ENCODE measurements around the gene TMEM39B.
"Not testable (repeated sequence)": the region's sequence is repeated elsewhere in the genome, so short reads cannot be mapped to it uniquely, and the experiment has no call there.

Gene TMEM39B

DNA sequence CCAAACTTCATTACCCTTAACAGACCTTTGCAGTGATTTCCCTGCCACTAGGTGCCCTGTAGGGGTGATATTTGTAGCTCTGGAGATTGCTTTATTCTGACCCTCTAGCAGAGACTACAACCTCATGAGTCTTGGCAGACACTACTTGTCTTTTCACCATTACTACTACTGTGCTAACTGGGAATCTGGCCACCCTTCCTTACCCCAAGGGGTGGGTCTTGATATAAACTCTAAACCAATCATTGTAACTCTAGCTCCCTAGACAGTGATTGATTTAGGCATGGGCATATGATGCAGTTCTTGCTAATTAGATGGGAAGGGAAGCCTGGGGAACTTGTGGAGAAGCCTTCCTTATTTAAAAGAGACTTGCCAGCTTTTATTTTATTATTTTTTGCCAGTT is 39.0 kb downstream of the TMEM39B start:
- no peak for DNase-seq (ENCODE audit: low read depth in 2 of 2)

GRCh38 chr1:32112806-32113375 is 40.2 kb downstream of the TMEM39B start:
- no peak for DNase-seq (ENCODE audit: low read depth in 2 of 2)

DNA sequence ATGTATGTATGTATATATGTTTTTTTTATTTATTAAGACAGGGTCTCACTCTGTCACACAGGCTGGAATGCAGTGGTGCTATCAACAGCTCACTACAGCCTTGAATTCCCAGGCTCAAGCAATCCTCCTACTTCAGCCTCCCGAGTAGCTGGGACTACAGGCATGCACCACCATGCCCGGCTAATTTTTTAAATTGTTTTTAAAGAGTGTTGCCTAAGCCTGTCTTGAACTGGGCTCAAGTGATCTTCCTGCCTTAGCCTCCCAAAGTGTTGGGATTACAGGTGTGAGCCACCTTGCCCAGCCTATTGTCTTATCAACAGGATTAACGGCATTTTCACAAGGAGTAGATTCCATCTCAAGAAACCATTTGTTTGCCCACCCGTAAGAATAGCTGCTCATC is 40.7 kb downstream of the TMEM39B start:
- not testable (repeated sequence) for DNase-seq (ENCODE audit: low read depth in 2 of 2)

DNA sequence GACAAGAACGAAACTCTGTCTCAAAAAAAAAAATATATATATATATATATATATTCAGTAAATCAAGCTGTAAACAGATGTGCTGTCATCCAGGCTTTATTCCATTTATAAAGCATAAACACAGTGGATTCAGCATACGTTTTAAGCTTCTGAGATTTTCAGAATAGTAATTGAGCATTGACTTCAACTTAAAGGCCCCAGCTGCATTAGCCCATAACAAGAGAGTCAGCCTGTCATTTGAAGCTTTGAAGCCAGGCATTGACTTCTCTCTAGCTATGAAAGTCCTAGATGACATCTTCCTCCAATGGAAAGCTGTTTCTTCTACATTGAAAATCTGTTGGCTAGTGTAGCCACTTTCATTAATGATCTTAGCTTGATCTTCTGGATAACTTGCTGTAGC is 41.7 kb downstream of the TMEM39B start:
- no peak for DNase-seq (ENCODE audit: low read depth in 2 of 2)

- DNase-seq (ENCODE audit: low read depth in 2 of 2) = no peak
Observed at GRCh38 chr1:32115496-32115895, 42.8 kb downstream of the TMEM39B start.

DNA sequence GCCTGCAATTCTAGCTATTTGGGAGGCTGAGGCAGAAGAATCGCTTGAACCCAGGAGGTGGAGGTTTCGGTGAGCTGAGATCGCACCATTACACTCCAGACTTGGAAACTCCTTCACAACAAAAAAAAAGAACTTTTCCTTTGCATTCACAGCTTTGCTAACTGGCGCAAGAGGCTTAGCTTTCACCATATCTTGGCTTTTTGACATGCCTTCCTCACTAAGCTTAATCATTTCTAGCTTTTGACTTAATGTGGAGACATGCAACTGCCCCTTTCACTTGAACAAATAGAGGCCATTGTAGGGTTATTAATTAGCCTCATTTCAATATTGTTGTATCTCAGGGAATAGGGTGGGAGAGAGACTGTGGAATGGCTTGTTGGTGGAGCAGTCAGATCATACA is 43.8 kb downstream of the TMEM39B start:
- no peak for DNase-seq (ENCODE audit: low read depth in 2 of 2)

- DNase-seq (ENCODE audit: low read depth in 2 of 2) = no peak
Observed at GRCh38 chr1:32122151-32122550, 49.4 kb downstream of the TMEM39B start.

DNA sequence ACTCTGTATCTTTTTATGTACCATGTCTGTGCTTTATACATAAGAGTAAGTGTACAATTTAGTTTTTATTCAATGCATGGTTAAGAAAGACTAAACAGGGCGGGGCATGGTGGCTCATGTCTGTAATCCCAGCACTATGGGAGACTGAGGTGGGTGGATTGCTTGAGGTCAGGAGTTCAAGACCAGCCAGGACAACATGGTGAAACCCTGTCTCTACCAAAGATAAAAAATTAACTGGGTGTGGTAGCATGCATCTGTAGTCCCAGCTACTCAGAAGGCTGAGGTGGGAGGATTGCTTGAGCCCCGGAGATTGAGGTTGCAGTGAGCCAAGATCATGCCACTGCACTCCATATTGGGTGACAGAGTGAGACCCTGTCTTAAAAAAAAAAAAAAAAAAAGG is 50.6 kb downstream of the TMEM39B start:
- DNase-seq (ENCODE audit: low read depth in 2 of 2) = not testable (repeated sequence)

DNA sequence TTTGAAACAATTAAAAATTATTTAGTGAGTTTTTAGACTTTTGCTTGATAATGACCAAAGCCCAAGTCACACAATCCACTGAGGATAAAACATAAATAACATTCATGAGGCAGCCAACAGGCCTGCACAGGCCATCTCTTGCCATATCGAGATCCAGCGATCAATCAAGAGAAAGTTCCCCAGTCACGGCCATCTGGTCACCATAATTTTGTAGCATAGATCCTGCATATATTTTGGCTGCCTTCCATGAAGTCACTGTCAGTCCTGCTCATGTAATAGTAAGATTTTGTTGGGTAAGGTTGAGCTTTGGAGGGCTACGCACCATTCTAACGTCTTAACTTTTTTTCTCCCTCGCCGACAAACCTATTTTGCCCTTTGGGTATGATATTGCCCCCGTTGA is 52.6 kb downstream of the TMEM39B start:
- DNase-seq (ENCODE audit: low read depth in 2 of 2) = no peak

GRCh38 chr1:32126770-32127169 is 54.0 kb downstream of the TMEM39B start:
- no peak for DNase-seq (ENCODE audit: low read depth in 2 of 2)

DNA sequence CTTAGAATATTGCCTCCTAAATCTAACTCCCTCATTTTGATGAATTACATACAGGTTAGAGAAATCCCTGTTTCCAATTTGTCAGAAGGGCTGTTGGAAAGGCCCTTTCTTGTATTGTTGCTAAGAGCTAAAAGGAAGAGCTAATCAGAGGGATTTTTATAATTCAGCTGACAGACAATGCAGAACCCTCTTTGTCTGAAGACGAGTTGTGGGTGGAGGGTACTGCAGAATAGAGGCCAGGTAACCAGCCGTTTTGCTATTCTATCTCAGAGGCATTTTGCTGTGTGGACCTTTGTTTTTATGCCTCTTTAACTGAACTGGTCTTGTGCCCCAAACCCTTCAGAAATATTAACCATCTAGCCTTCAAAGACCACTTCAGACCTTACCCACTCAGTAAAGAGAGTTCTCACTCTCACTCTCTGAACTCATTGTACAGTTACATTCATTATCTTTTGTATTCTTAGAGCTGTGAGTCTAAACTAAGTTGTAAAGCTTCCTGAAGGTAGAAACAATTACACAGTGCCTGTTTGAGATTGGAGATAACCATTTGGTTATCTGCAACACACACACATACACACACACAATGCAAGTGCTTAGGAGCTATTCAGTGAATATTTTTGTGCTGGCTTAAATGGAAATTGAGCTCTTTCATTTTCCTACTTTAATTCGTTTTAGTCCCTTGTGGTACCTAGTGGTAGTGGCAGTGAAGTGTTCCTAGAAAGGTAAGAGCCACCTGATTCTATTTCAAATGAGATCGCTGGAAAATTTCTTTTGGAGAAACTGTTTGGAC is 54.9 kb downstream of the TMEM39B start:
- no peak for DNase-seq (ENCODE audit: low read depth in 2 of 2)

DNA sequence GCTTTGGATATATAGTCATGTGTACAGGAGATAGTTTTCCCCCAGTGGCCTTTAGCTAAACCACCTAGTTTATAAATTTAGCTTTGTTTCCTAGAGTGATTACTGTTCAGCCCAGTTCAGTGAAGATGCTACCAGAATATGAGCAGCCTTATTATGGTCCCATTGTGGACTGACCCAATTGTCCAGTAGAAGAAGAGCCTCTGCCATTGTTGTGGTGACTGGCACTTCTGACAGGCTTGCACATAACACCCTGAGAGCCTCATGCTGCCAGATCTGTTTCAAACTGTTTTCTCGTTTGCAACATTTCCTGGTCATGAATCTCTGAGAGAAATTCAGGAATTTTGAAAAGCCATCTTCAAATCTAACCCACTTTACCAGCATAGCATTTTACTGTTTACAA is 55.7 kb downstream of the TMEM39B start:
- no peak for DNase-seq (ENCODE audit: low read depth in 2 of 2)

GRCh38 chr1:32128964-32129363 is 56.2 kb downstream of the TMEM39B start:
- DNase-seq (ENCODE audit: low read depth in 2 of 2) = no peak

- DNase-seq (ENCODE audit: low read depth in 2 of 2) = not testable (repeated sequence)
Observed at GRCh38 chr1:32133950-32134280, 61.2 kb downstream of the TMEM39B start.

DNA sequence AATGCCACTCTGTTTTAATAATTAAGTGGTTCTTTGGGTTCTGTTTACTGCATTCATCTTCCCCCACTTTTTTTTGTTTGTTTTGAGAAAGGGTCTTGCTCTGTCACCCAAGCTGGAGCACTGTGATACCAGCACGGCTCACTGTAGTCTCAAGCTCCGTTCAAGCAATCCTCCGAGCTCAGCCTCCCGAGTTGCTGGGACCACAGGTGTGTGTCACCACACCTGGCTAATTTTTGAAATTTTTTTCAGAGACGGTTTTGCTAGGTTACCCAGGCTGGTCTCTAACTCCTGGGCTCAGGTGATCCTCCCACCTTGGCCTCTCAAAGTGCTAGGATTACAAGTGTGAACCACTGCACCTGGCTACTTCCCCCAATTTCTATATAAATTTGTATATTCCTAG is 64.4 kb downstream of the TMEM39B start:
- DNase-seq (ENCODE audit: low read depth in 2 of 2) = no peak

GRCh38 chr1:32138965-32139364 is 66.2 kb downstream of the TMEM39B start:
- no peak for DNase-seq (ENCODE audit: low read depth in 2 of 2)

DNA sequence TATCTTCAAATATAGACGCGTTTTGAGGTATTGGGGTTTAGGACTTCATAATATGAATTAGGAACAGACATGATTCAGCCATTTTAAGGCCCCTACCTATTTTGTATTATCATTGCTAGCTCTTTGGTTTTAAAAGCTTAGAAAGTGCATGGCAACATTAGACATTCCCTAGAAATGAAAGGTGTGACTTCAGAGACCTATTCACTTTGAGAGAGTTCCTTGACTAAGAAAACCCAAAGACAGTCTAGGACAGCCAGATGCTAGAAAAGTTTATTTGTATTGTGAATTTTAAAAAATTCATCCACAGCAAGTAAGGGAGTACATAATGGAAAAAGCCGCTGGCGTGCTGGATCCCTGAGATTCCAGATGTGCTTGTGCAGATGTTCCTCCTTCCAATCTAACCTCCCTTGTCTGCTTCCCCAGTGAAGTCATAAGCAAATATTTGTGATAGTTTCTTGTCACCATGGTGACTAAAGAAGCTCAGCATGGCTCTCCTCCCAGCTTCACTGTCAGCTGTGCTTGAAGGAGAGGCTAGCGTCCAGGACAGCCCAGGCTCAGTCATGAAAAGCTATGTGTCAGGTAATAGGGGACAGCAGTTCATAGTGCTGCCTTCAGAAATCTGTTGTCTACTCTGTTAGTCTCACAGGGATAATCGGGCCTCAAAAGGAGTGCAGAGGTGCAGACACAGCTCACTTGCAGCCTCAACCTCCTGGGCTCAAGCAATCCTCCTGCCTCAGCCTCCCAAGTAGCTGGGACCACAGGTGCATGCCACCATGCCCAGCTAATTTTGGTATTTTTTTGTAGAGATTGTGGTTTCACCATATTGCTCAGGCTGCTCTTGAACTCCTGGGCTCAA is 69.9 kb downstream of the TMEM39B start:
- no peak for DNase-seq (ENCODE audit: low read depth in 2 of 2)

DNA sequence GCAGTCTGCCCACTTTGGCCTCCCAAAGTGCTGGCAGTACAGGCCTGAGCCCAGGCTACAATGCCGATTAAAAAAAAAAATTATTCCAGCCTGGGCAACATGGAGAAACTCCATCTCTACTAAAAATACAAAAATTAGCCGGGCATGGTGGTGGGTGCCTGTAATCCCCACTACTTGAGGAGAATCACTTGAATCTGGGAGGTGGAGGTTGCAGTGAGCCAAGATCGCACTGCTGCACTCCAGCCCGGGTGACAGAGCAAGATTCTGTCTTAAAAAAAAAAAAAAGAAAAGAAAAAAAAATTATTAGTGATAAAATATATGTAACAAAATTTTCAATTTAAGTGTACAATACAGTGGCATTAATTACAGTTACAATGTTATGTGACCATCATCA is 70.6 kb downstream of the TMEM39B start:
- not testable (repeated sequence) for DNase-seq (ENCODE audit: low read depth in 2 of 2)

GRCh38 chr1:32144033-32144432 is 71.3 kb downstream of the TMEM39B start:
- DNase-seq (ENCODE audit: low read depth in 2 of 2) = no peak

GRCh38 chr1:32147799-32148198 is 75.1 kb downstream of the TMEM39B start:
- DNase-seq (ENCODE audit: low read depth in 2 of 2) = not testable (repeated sequence)

DNA sequence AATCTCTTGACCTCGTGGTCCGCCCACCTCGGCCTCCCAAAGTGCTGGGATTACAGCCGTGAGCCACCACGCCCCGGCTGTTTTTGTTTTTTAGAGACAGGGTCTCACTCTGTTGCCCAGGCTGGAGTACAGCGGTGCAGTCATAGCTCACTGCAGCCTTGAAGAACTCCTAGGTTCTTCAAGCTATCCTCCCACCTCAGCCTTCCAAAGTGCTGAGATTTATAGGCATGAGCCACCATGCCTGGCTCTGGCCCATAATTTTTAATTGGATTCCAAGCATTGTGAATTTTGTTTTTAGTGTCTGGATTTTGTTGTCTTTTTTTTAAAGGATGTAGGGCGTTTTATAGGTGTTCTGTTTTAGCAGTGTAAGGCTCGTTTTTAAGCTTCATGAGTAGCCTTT is 78.1 kb downstream of the TMEM39B start:
- no peak for DNase-seq (ENCODE audit: low read depth in 2 of 2)

GRCh38 chr1:32151319-32151787 is 78.6 kb downstream of the TMEM39B start:
- DNase-seq (ENCODE audit: low read depth in 2 of 2) = no peak
